HG02885 (cell line): Measurements from ENCODE around the gene IL16.

Experiments used
- ATAC-seq: cut with Tn5 transposase; IDR thresholded peaks from one replicate; pipeline ENCODE4 v1.9.1; 2021; ENCODE audit warnings: mild to moderate bottlenecking; ENCODE audit not compliant: unreplicated experiment, poor library complexity

The IL16 gene

GRCh38 chr15:81254277-81254915, 57.7 kb downstream of the IL16 start:
- ATAC-seq, result no peak

GRCh38 chr15:81254916-81255290, 58.2 kb downstream of the IL16 start:
- no peak for ATAC-seq

GRCh38 chr15:81255315-81255957, 58.8 kb downstream of the IL16 start:
- no peak for ATAC-seq

DNA sequence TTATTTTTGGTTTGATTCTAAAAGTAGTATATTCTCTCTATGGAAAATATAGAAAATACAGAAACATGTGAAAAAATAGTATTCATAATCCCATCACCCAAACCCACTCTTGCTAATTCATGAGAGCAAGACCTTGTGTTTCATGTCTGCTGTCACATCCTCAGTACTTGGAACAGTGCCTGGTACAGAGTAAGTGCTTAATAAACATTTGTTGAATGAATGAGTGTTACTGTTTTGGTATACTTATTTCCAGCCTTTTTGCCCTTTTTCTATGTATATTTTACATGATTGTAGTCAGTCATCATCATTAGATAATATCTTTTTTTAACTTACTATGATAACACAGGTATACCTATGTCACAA, 59.3 kb downstream of the IL16 start:
- no peak for ATAC-seq

DNA sequence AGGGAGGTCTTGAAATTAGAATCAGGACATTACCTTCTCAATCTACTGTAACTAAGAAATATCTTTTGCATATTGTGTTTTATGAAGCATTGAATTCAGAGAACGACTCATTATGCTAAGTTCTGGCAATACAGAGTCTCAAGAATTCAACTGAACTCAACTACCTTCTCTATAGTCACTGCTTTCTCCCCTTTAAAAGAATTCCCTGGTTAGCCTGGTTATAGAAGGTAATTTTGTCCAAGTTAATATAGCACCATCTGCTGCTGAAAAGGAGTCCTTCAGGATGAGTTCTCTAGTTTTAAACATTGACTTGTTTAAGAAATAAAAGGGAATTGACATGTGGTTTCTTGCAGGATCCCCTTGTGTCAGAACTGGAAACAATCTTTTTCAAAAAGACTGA, 60.2 kb downstream of the IL16 start:
- ATAC-seq, result no peak

- ATAC-seq, result no peak
Measured at GRCh38 chr15:81257435-81257834, 60.8 kb downstream of the IL16 start.

GRCh38 chr15:81258455-81258854, 61.8 kb downstream of the IL16 start:
- no peak for ATAC-seq

DNA sequence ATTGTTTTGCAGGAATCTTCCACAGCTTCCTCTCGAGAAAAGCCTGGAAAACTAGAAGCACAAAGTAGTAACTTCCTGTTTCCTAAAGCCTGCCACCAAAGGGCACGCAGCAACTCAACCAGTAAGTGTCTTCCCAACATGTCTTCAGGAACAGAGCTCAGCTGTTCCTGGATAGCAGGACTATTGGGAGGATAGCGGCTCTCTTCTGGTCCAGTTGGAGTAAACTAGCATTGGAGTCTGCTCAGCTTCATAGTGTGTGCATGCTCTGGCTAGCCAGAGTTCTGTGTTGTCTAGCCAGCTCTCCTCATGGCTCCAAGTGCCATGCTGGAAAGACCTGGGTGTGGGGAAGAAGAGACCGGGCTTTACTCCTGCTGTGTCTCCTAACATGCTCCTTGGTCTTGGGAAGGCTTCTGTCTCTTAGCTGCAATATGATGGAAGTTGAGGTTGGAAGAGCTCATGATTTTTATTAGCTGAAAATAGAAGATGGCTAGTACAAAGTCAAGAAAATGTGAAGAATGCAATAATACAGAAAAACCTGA, 63.1 kb downstream of the IL16 start:
- no peak for ATAC-seq

- ATAC-seq, result no peak
Measured at GRCh38 chr15:81261172-81261811, 64.6 kb downstream of the IL16 start.

DNA sequence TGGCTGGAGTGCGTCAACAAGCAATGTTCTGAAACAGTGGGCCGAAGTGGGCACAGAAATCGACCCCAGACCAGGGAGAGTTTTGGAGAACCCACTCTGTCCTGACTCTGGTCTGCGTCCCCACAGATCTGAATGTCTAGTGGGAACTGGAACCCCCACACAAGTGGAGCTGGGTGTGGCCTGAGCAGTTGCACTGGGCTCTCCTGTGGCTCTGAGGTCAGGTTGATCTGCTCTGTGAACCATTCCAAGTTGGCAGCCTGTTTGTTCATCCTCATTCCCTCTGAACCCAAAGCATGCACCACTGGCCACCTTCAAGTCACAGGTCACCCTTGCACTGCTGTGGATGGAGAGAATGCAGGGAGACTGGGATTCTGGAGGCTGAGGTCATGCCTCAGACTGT, 66.8 kb downstream of the IL16 start:
- no peak for ATAC-seq

DNA sequence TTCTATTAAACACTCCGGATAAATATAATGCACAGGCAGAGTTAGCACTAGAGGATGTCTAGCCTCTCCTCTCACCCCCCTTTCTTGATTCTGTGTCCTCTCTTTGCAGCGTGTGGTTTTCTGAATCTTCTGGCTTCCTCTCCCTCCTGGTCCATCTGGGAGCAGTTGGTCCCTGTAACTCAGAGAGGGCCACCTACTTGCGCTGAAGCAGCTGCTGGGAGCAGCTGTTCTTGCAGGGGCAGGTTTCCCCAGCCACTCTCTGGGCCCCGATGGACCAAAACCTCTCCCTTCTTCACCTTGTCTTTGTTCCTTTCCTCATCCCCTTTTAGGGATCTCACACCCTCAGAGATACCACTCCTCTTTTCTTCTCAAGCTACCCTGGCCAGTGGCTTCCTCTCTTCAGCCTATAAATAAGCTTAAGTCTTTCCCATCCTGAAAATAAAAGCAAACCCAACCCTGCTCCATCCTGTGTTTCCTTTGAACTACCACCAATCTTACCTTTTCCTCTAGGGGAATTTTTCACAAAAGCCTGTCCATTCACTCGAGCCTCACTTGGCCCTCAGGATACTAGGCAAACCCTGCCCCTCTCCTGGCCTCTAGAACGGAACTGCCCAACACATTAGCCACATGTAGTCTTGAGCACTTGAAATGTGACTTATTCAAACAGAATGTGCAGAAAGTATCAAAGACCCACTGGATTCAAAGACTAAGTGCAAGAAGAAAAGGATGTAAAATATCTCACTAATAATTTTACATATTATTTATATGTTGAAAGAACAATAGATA, 67.6 kb downstream of the IL16 start:
- no peak for ATAC-seq

DNA sequence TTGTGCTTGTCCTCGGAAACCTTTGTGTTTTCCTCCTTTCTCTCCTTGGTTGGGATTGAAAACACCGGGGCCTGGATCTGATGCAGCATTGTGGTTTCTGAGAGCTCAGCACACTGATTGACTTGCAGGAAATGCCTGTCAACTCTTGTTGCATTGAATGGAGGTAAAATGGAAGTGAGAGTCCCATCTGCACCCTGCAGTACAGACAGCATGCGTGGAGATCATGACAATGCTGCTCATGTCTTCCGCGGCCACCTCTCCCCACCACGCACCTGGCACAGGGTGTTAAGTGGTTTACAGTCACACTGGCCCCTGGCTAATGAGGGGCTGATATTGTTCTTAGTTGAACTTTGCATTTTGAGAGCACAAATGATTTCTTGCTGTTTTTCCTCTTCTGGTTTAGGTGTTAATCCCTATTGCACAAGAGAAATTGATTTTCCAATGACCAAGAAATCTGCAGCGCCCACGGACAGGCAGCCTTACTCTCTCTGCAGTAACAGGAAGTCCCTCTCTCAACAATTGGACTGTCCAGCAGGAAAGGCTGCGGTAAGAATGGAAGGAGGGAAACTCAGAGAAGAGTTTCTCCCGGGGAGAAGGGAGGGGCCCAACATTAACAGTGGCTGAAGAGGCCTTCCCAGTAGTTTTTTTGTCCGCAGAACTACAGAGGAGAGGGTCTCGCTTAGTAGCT, 68.7 kb downstream of the IL16 start:
- ATAC-seq, result peak; percentile 9

- ATAC-seq, result peak; percentile 89
Measured at GRCh38 chr15:81265944-81266775, 69.5 kb downstream of the IL16 start.

GRCh38 chr15:81268340-81268739, 71.7 kb downstream of the IL16 start:
- ATAC-seq, result no peak

GRCh38 chr15:81268881-81269601, 72.4 kb downstream of the IL16 start:
- no peak for ATAC-seq

DNA sequence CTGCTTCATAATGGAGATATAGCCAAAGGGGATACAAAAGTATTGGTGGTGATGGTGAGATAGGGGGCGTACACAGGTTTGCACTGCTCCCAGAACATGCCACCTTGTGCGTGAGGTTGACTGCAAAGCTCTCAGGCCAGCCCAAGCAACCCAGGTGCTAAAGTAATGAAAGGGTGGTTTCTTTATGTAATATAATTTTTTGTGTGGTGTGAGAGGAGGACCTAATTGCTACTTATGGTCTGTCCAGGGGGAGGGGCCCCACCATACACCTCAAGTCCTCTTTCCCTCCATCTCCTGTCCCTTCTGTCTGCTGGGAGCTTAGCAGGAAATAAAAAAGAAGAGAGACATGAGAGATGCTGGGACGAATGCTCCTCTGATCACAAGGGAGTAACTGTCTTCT, 73.5 kb downstream of the IL16 start:
- no peak for ATAC-seq

GRCh38 chr15:81270781-81271491, 74.3 kb downstream of the IL16 start:
- ATAC-seq, result no peak
